ENCODE data around the gene CAPSL.

DNA sequence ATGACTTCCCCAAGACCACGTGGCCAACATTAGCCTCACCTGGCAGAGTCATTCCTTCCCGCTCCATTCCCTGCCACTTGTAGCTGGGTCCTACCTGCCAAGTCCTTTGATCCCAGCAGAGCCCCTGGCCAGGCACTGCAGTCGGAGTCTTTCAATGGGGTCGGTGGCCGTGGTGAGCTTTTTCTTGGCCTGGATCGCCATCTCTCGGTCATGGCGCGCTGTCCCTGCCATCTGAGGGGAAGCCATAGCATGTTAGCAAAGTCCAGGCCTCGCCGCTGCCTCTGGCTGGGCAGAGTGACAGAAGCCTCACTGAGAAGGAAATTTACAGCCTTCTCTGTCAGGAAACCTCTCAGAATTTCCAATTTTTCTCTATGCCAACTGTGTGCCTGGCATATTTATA is 17.5 kb downstream of the CAPSL start:
- TF ChIP-seq, protein P1, sequence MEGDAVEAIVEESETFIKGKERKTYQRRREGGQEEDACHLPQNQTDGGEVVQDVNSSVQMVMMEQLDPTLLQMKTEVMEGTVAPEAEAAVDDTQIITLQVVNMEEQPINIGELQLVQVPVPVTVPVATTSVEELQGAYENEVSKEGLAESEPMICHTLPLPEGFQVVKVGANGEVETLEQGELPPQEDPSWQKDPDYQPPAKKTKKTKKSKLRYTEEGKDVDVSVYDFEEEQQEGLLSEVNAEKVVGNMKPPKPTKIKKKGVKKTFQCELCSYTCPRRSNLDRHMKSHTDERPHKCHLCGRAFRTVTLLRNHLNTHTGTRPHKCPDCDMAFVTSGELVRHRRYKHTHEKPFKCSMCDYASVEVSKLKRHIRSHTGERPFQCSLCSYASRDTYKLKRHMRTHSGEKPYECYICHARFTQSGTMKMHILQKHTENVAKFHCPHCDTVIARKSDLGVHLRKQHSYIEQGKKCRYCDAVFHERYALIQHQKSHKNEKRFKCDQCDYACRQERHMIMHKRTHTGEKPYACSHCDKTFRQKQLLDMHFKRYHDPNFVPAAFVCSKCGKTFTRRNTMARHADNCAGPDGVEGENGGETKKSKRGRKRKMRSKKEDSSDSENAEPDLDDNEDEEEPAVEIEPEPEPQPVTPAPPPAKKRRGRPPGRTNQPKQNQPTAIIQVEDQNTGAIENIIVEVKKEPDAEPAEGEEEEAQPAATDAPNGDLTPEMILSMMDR (IDR thresholded peaks at IDR 0.05) = no peak
- no peak for TF ChIP-seq EZH2 (IDR thresholded peaks at IDR 0.05; ENCODE audit: borderline replicate concordance, insufficient read depth, low read depth, low read length, poor library complexity, severe bottlenecking)

Measured in B cell (primary cell).